ENCODE measurements around the gene MCF2L2.

The MCF2L2 gene

GRCh38 chr3:183266454-183266853 lies 162.0 kb downstream of the MCF2L2 start:
- no peak for ATAC-seq
- TF ChIP-seq RARB (CRISPR knock-in tag; IDR thresholded peaks at IDR 0.05) = no peak
- TF ChIP-seq POU6F1 (CRISPR knock-in tag; IDR thresholded peaks at IDR 0.05; ENCODE audit: borderline replicate concordance, low read depth) = no peak
- no peak for TF ChIP-seq PPARA (CRISPR knock-in tag; IDR thresholded peaks at IDR 0.05; ENCODE audit: borderline replicate concordance)
- TF ChIP-seq ZC3H10 (CRISPR knock-in tag; IDR thresholded peaks at IDR 0.05) = no peak
- no peak for TF ChIP-seq TSHZ2 (CRISPR knock-in tag; IDR thresholded peaks at IDR 0.05)
- no peak for TF ChIP-seq TCF4 (CRISPR knock-in tag; IDR thresholded peaks at IDR 0.05; ENCODE audit: borderline replicate concordance)
- TF ChIP-seq PATZ1 (CRISPR knock-in tag; IDR thresholded peaks at IDR 0.05; ENCODE audit: borderline replicate concordance) = no peak
- no peak for TF ChIP-seq ESRRG (CRISPR knock-in tag; IDR thresholded peaks at IDR 0.05)
- TF ChIP-seq ZNF565 (CRISPR knock-in tag; conservative IDR thresholded peaks at IDR 0.05; ENCODE audit: low read depth) = no peak
- TF ChIP-seq CSDC2 (CRISPR knock-in tag; IDR thresholded peaks at IDR 0.05) = no peak
- TF ChIP-seq OSR1 (CRISPR knock-in tag; IDR thresholded peaks at IDR 0.05) = no peak
- TF ChIP-seq CSRNP3 (CRISPR knock-in tag; IDR thresholded peaks at IDR 0.05) = no peak
- TF ChIP-seq GLIS3 (CRISPR knock-in tag; IDR thresholded peaks at IDR 0.05) = no peak
- no peak for TF ChIP-seq SNAI2 (CRISPR knock-in tag; IDR thresholded peaks at IDR 0.05)
- TF ChIP-seq ZFP30 (CRISPR knock-in tag; IDR thresholded peaks at IDR 0.05) = no peak

- ATAC-seq = peak; percentile 83
- TF ChIP-seq ZNF70 (CRISPR knock-in tag; IDR thresholded peaks at IDR 0.05) (no peak), SNAI2 (CRISPR knock-in tag; IDR thresholded peaks at IDR 0.05) (no peak), ARNTL (CRISPR knock-in tag; IDR thresholded peaks at IDR 0.05; ENCODE audit: borderline replicate concordance, low read depth) (no peak), TSHZ2 (CRISPR knock-in tag; IDR thresholded peaks at IDR 0.05) (no peak), TOX (CRISPR knock-in tag; IDR thresholded peaks at IDR 0.05; ENCODE audit: borderline replicate concordance) (no peak), CSRNP3 (CRISPR knock-in tag; IDR thresholded peaks at IDR 0.05) (no peak), PATZ1 (CRISPR knock-in tag; IDR thresholded peaks at IDR 0.05; ENCODE audit: borderline replicate concordance) (no peak), ISL1 (CRISPR knock-in tag; IDR thresholded peaks at IDR 0.05) (no peak), CREB5 (CRISPR knock-in tag; IDR thresholded peaks at IDR 0.05; ENCODE audit: low read depth) (no peak), CSDC2 (CRISPR knock-in tag; IDR thresholded peaks at IDR 0.05) (no peak), ESRRG (CRISPR knock-in tag; IDR thresholded peaks at IDR 0.05) (no peak), OSR1 (CRISPR knock-in tag; IDR thresholded peaks at IDR 0.05) (no peak), ZFP3 (CRISPR knock-in tag; IDR thresholded peaks at IDR 0.05) (no peak), ZFP30 (CRISPR knock-in tag; IDR thresholded peaks at IDR 0.05) (no peak), ZNF565 (CRISPR knock-in tag; conservative IDR thresholded peaks at IDR 0.05; ENCODE audit: low read depth) (no peak), BACH2 (CRISPR knock-in tag; IDR thresholded peaks at IDR 0.05; ENCODE audit: borderline replicate concordance) (no peak), TCF4 (CRISPR knock-in tag; IDR thresholded peaks at IDR 0.05; ENCODE audit: borderline replicate concordance) (no peak), PPARA (CRISPR knock-in tag; IDR thresholded peaks at IDR 0.05; ENCODE audit: borderline replicate concordance) (no peak), ZC3H10 (CRISPR knock-in tag; IDR thresholded peaks at IDR 0.05) (no peak)
Measured at GRCh38 chr3:183265834-183266417, 162.5 kb downstream of the MCF2L2 start.

Measured in SK-N-SH treated with all-trans-retinoic acid at 6 μM for 48 hours (cell line).